ENCODE data around the gene PRPF6. TPM values are rescaled to one million over a fixed set of nuclear protein-coding genes. Genes with fewer than 3 reads are reported as not detected.

PRPF6 gene
- total and polyA plus RNA-seq, 2 of the 13 experiments (the other 11 are each of a cell fraction or from before 2014, with no cell fraction given): 63.7 to 101 TPM

GRCh38 chr20:63969838-63970713, 10.9 kb upstream of the PRPF6 start, which contains the start of gene ZNF512B (continued):
- no peak for TF ChIP-seq ZKSCAN5 (CRISPR knock-in tag; IDR thresholded peaks at IDR 0.05)
- peak; percentile 42; the same call in 1 of the 2 replicates for TF ChIP-seq PHF21A (CRISPR knock-in tag; IDR thresholded peaks at IDR 0.05)
- no peak for TF ChIP-seq ZNF724P (CRISPR knock-in tag; IDR thresholded peaks at IDR 0.05; ENCODE audit: borderline replicate concordance)
- no peak for TF ChIP-seq ZNF564 (CRISPR knock-in tag; IDR thresholded peaks at IDR 0.05)
- no peak for TF ChIP-seq ZNF513 (CRISPR knock-in tag; conservative IDR thresholded peaks at IDR 0.05)
- no peak for TF ChIP-seq JDP2 (CRISPR knock-in tag; IDR thresholded peaks at IDR 0.05; ENCODE audit: borderline replicate concordance)
- TF ChIP-seq POLR2AphosphoS2 (IDR thresholded peaks at IDR 0.05; ENCODE audit: low read depth, low read length): no peak
- TF ChIP-seq THAP11 (CRISPR knock-in tag; IDR thresholded peaks at IDR 0.05): peak; percentile 82
- no peak for TF ChIP-seq ZNF326 (CRISPR knock-in tag; IDR thresholded peaks at IDR 0.05; ENCODE audit: borderline replicate concordance)
- TF ChIP-seq IKZF4 (CRISPR knock-in tag; IDR thresholded peaks at IDR 0.05; ENCODE audit: borderline replicate concordance, low read depth, not compliant biosample characterization): peak; percentile 60
- peak; percentile 87 for TF ChIP-seq HIVEP1 (CRISPR knock-in tag; IDR thresholded peaks at IDR 0.05)
- no peak for TF ChIP-seq ZNF549 (CRISPR knock-in tag; IDR thresholded peaks at IDR 0.05)
- peak; percentile 87 for TF ChIP-seq ZNF280B (CRISPR knock-in tag; IDR thresholded peaks at IDR 0.05; ENCODE audit: borderline replicate concordance)
- TF ChIP-seq FOXA1 (IDR thresholded peaks at IDR 0.05): no peak
- TF ChIP-seq FOXA1 (CRISPR knock-in tag; IDR thresholded peaks at IDR 0.05): 0 out of 2 replicates have a peak, but pooled peaks have one; percentile 4
- no peak for TF ChIP-seq ZNF354B (CRISPR knock-in tag; IDR thresholded peaks at IDR 0.05)
- TF ChIP-seq, protein P1, sequence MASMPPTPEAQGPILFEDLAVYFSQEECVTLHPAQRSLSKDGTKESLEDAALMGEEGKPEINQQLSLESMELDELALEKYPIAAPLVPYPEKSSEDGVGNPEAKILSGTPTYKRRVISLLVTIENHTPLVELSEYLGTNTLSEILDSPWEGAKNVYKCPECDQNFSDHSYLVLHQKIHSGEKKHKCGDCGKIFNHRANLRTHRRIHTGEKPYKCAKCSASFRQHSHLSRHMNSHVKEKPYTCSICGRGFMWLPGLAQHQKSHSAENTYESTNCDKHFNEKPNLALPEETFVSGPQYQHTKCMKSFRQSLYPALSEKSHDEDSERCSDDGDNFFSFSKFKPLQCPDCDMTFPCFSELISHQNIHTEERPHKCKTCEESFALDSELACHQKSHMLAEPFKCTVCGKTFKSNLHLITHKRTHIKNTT (CRISPR knock-in tag; IDR thresholded peaks at IDR 0.05): no peak
- TF ChIP-seq ZNF552 (CRISPR knock-in tag; IDR thresholded peaks at IDR 0.05; ENCODE audit: borderline replicate concordance): peak; percentile 58; the same call in 1 of the 2 replicates
- TF ChIP-seq MTERF4 (CRISPR knock-in tag; IDR thresholded peaks at IDR 0.05): peak; percentile 73; the same call in 1 of the 2 replicates
- TF ChIP-seq, protein P2, sequence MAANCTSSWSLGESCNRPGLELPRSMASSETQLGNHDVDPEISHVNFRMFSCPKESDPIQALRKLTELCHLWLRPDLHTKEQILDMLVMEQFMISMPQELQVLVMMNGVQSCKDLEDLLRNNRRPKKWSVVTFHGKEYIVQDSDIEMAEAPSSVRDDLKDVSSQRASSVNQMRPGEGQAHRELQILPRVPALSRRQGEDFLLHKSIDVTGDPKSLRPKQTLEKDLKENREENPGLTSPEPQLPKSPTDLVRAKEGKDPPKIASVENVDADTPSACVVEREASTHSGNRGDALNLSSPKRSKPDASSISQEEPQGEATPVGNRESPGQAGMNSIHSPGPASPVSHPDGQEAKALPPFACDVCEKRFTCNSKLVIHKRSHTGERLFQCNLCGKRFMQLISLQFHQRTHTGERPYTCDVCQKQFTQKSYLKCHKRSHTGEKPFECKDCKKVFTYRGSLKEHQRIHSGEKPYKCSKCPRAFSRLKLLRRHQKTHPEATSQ (CRISPR knock-in tag; IDR thresholded peaks at IDR 0.05; ENCODE audit: borderline replicate concordance): no peak
- TF ChIP-seq ZFP41 (CRISPR knock-in tag; IDR thresholded peaks at IDR 0.05; ENCODE audit: borderline replicate concordance): no peak
- 0 out of 2 replicates have a peak, but pooled peaks have one; percentile 49 for TF ChIP-seq JUN (CRISPR knock-in tag; IDR thresholded peaks at IDR 0.05)

Data from HepG2 (cell line).